GM19035 (cell line): ENCODE data around the gene FBXO3.
A peak's percentile ranks its signal among the peaks of the same experiment; 100 is the strongest.

Experiments
- ATAC-seq: cut with Tn5 transposase; IDR thresholded peaks from one replicate; pipeline ENCODE4 v1.9.1; 2021; ENCODE audit not compliant: unreplicated experiment

Gene FBXO3

GRCh38 chr11:33703234-33703633 lies 71.1 kb downstream of the FBXO3 start:
- no peak for ATAC-seq

GRCh38 chr11:33701302-33702230 lies 72.8 kb downstream of the FBXO3 start:
- no peak for ATAC-seq

- peak; percentile 93 for ATAC-seq
These were observed 73.6 kb downstream of the FBXO3 start, which contains the start of gene C11orf91 for GRCh38 chr11:33700502-33701271. Gene C11orf91 (minus strand): TSS chr11:33700826. CDS start chr11:33700740, 86 bp downstream.

GRCh38 chr11:33700063-33700501 lies 74.2 kb downstream of the FBXO3 start:
- ATAC-seq = no peak

- ATAC-seq = no peak
These were observed 74.7 kb downstream of the FBXO3 start for GRCh38 chr11:33699515-33700062.

- ATAC-seq = no peak
These were observed 75.4 kb downstream of the FBXO3 start for GRCh38 chr11:33698921-33699320.

- ATAC-seq = no peak
These were observed 76.3 kb downstream of the FBXO3 start for GRCh38 chr11:33697997-33698396.

GRCh38 chr11:33696931-33697638 lies 77.2 kb downstream of the FBXO3 start:
- ATAC-seq = no peak

- ATAC-seq = no peak
These were observed 77.9 kb downstream of the FBXO3 start for GRCh38 chr11:33696411-33696810.

GRCh38 chr11:33695051-33695566 lies 79.2 kb downstream of the FBXO3 start:
- no peak for ATAC-seq

- ATAC-seq = no peak
These were observed 79.8 kb downstream of the FBXO3 start for GRCh38 chr11:33694346-33695050.

GRCh38 chr11:33692541-33692940 lies 81.8 kb downstream of the FBXO3 start:
- no peak for ATAC-seq

GRCh38 chr11:33692013-33692504 lies 82.3 kb downstream of the FBXO3 start:
- ATAC-seq = no peak

GRCh38 chr11:33691066-33691864 lies 83.1 kb downstream of the FBXO3 start:
- no peak for ATAC-seq
